Smooth muscle cell (in vitro differentiated cells): ENCODE results near the gene FGF1. TPM values are rescaled to one million over a fixed set of nuclear protein-coding genes. Genes with fewer than 3 reads are reported as not detected.

ENCODE experiments used
- DNase-seq: peaks from one replicate; lab custom pipeline; 2025; ENCODE audit not compliant: unreplicated experiment; lab: John Stamatoyannopoulos, UW
- H2AFZ ChIP-seq: fragments of 200-600 bp; sonication (generic); 2 replicates; pipeline ENCODE4 v1.6.0; 2016; ENCODE audit warnings: antibody characterized with exemption, low read depth, mild to moderate bottlenecking
- H3F3A ChIP-seq: fragments of 200-600 bp; sonication (generic); 2 replicates; pipeline ENCODE4 v1.6.0; 2017; ENCODE audit warnings: antibody characterized with exemption, low read depth
- H3K27ac ChIP-seq: fragments of 200-600 bp; sonication (generic); 2 replicates; pipeline ENCODE4 v1.5.1; 2016; ENCODE audit warnings: low read depth, mild to moderate bottlenecking
- H3K27me3 ChIP-seq: fragments of 200-600 bp; sonication (generic); 2 replicates; pipeline ENCODE4 v1.6.1; 2016; ENCODE audit warnings: low read depth, mild to moderate bottlenecking
- H3K36me3 ChIP-seq: fragments of 200-600 bp; sonication (generic); 2 replicates; pipeline ENCODE4 v1.5.1; 2016; ENCODE audit warnings: low read depth
- H3K4me1 ChIP-seq: fragments of 200-600 bp; sonication (generic); 2 replicates; pipeline ENCODE4 v1.5.1; 2016; ENCODE audit warnings: low read depth
- H3K4me2 ChIP-seq: fragments of 200-600 bp; sonication (generic); 2 replicates; pipeline ENCODE4 v1.6.0; 2016; ENCODE audit warnings: mild to moderate bottlenecking
- H3K4me3 ChIP-seq: fragments of 200-600 bp; sonication (generic); 2 replicates; pipeline ENCODE4 v1.5.1; 2016; ENCODE audit warnings: mild to moderate bottlenecking
- H3K79me2 ChIP-seq: fragments of 200-600 bp; sonication (generic); 2 replicates; pipeline ENCODE4 v1.6.0; 2016; ENCODE audit warnings: low read depth, mild to moderate bottlenecking
- H3K9ac ChIP-seq: fragments of 200-600 bp; sonication (generic); 2 replicates; pipeline ENCODE4 v1.6.0; 2016; ENCODE audit warnings: low read depth
- H3K9me3 ChIP-seq: fragments of 200-600 bp; sonication (generic); replicated peaks from 2 replicates; pipeline ENCODE4 v1.5.1; 2016; ENCODE audit warnings: low read depth
- H4K20me1 ChIP-seq: fragments of 200-600 bp; sonication (generic); 2 replicates; pipeline ENCODE4 v1.6.0; 2016; ENCODE audit warnings: low read depth
- CTCF ChIP-seq: fragments of 200-600 bp; sonication (generic); IDR thresholded peaks from 2 replicates; pipeline ENCODE4 v1.5.1; 2017; ENCODE audit warnings: borderline replicate concordance, mild to moderate bottlenecking, antibody characterized with exemption; ENCODE audit not compliant: insufficient read depth, poor library complexity, severe bottlenecking
- WGBS: methylation state at CpG from one replicate; pipeline ENCODE4 v1.1.7; 2016; ENCODE audit warnings: low lambda C conversion rate; 5-methylcytosine and 5-hydroxymethylcytosine counted together
- polyA plus RNA-seq: library from polyadenylated mRNA; unstranded; fragments of >200 nt; fragmentation: Nextera tagmentation; extraction: Ambion mirVana; gene quantifications from 2 replicates; pipeline ENCODE4 v1.2.1, GENCODE V29; 2016
- total RNA-seq: library from RNA; depleted of rRNA; stranded (reverse); fragments of >200 nt; gene quantifications from 2 replicates; pipeline ENCODE4 v1.2.3, GENCODE V29; 2014

Gene FGF1
- total and polyA plus RNA-seq, 2 experiments from 2014 or later, result 91.7 to 111 TPM

- no peak for TF ChIP-seq CTCF
- Histone ChIP-seq H3K4me1 (no peaks in the 10 kb centered on the region), H3K4me2 (no peak overlapping the region), H3K27me3 (no peaks in the 10 kb centered on the region), H4K20me1 (no peaks in the 10 kb centered on the region), H2AFZ (no peak overlapping the region), H3K27ac (peak overlapping the region; percentile 96), H3K79me2 (no peaks in the 10 kb centered on the region), H3K9me3 (no peaks in the 10 kb centered on the region), H3K4me3 (no peak overlapping the region), H3K36me3 (no peaks in the 10 kb centered on the region), H3K9ac (no peak overlapping the region), H3F3A (peaks cover 23% of the 10 kb centered on the region)
- DNase-seq, result no peak
- WGBS, result 73% methylated on average over 6 of the region's 6 CpGs
Observed at GRCh38 chr5:142663246-142663645, 22.6 kb downstream of the FGF1 start.

- H2AFZ ChIP-seq, result no peak overlapping the region
- H3K36me3 ChIP-seq, result no peaks in the 10 kb centered on the region
- no peaks in the 10 kb centered on the region for H3K79me2 ChIP-seq
- no peak for TF ChIP-seq CTCF
- peak overlapping the region; percentile 11 for H3K4me2 ChIP-seq
- H3K27ac ChIP-seq, result peak overlapping the region; percentile 96
- H3K9me3 ChIP-seq, result no peaks in the 10 kb centered on the region
- peaks cover 22% of the 10 kb centered on the region for H3F3A ChIP-seq
- H3K4me1 ChIP-seq, result no peaks in the 10 kb centered on the region
- DNase-seq, result no peak
- H3K9ac ChIP-seq, result no peak overlapping the region
- WGBS, result 27% methylated on average over 11 of the region's 11 CpGs
- no peak overlapping the region for H3K4me3 ChIP-seq
- no peaks in the 10 kb centered on the region for H3K27me3 ChIP-seq
- H4K20me1 ChIP-seq, result no peaks in the 10 kb centered on the region
Observed at GRCh38 chr5:142661957-142662356, 23.9 kb downstream of the FGF1 start.

GRCh38 chr5:142661143-142661542 is 24.7 kb downstream of the FGF1 start:
- Histone ChIP-seq H4K20me1 (no peaks in the 10 kb centered on the region), H3K4me1 (no peaks in the 10 kb centered on the region), H3K9ac (no peak overlapping the region), H3K27ac (peak overlapping the region; percentile 96), H3F3A (peaks cover 16% of the 10 kb centered on the region), H3K4me2 (no peak overlapping the region), H3K36me3 (no peaks in the 10 kb centered on the region), H3K27me3 (no peaks in the 10 kb centered on the region), H2AFZ (no peak overlapping the region), H3K79me2 (no peaks in the 10 kb centered on the region), H3K4me3 (no peak overlapping the region), H3K9me3 (no peaks in the 10 kb centered on the region)
- no peak for TF ChIP-seq CTCF
- 100% methylated on average over 2 of the region's 2 CpGs for WGBS
- DNase-seq, result no peak

GRCh38 chr5:142660731-142661130 is 25.2 kb downstream of the FGF1 start:
- peak overlapping the region; percentile 75 for H3K27ac ChIP-seq
- H3K36me3 ChIP-seq, result no peaks in the 10 kb centered on the region
- H2AFZ ChIP-seq, result no peak overlapping the region
- no peak for DNase-seq
- H3K9me3 ChIP-seq, result no peaks in the 10 kb centered on the region
- H3K4me1 ChIP-seq, result no peaks in the 10 kb centered on the region
- H3K9ac ChIP-seq, result no peak overlapping the region
- H3F3A ChIP-seq, result peaks cover 15% of the 10 kb centered on the region
- H3K4me3 ChIP-seq, result no peak overlapping the region
- TF ChIP-seq CTCF, result no peak
- H3K79me2 ChIP-seq, result no peaks in the 10 kb centered on the region
- H4K20me1 ChIP-seq, result no peaks in the 10 kb centered on the region
- no peak overlapping the region for H3K4me2 ChIP-seq
- H3K27me3 ChIP-seq, result no peaks in the 10 kb centered on the region
